HepG2 (cell line): ENCODE data around the gene MMRN1. TPM values are rescaled to one million over a fixed set of nuclear protein-coding genes. Genes with fewer than 3 reads are reported as not detected.
A peak's percentile ranks its signal among the peaks of the same experiment; 100 is the strongest.

Experiments
- ATAC-seq: fragments of 200-7000 bp; cut with Tn5 transposase; 3 replicates; pipeline ENCODE4 v1.9.1; 2020; ENCODE audit warnings: mild to moderate bottlenecking, moderate library complexity
- BruUV-seq: library from RNA; stranded (reverse); fragments of 400-500 nt; replicated peaks from 2 replicates; lab custom pipeline; 2021; lab: Mats Ljungman, UMichigan
- CTCF ChIA-PET: fragments of 300-600 bp; formaldehyde crosslinking; extraction: SDS; loops from one replicate; lab custom pipeline; 2021; ENCODE audit warnings: low total read pairs, inconsistent platforms, low intra/inter-chr PET ratio; lab: Yijun Ruan, JAX
- POLR2A ChIA-PET: fragments of 350-600 bp; sonication (Branson Sonifier 250); formaldehyde crosslinking; loops from one replicate; lab custom pipeline; 2020; ENCODE audit warnings: antibody characterized with exemption, inconsistent platforms; lab: Yijun Ruan, JAX
- DNase-seq: peaks from one replicate; pipeline ENCODE4 v3.0.0-alpha.2; 2015; ENCODE audit warnings: low spot score
- FAIRE-seq: peaks from 3 replicates; lab custom pipeline; 2011; peaks lifted over from hg19 to GRCh38; lab: Jason Lieb, UNC
- H2AFZ ChIP-seq: one replicate; pipeline ENCODE4 v1.6.1; 2011; ENCODE audit warnings: low read length, inconsistent platforms
- H3K27ac ChIP-seq: fragments of 300-600 bp; 3 replicates; pipeline ENCODE4 v1.8.0; 2011; ENCODE audit warnings: mixed run types, mild to moderate bottlenecking, mixed read lengths, low read length, inconsistent platforms; ENCODE audit not compliant: insufficient read depth; ENCODE audit errors: extremely low read length
- H3K27me3 ChIP-seq, 2 experiments: fragments of 200-600 bp in 1 of 2; 2 replicates in 1 of 2; 3 replicates in 1 of 2; pipeline versions ENCODE4 v1.6.0 to v1.8.0; 2011; ENCODE audit warnings: low read length in 2 of 2, mild to moderate bottlenecking in 2 of 2, moderate library complexity in 2 of 2, inconsistent platforms in 1 of 2; ENCODE audit not compliant: insufficient read depth in 2 of 2, control insufficient read depth in 1 of 2
- H3K36me3 ChIP-seq, 2 experiments: fragments of 200-600 bp in 1 of 2; replicated peaks in 1 of 2; 2 replicates in 1 of 2; 3 replicates in 1 of 2; pipeline versions ENCODE4 v1.5.1 to v1.8.0; 2011; ENCODE audit warnings: low read length in 2 of 2, inconsistent platforms in 1 of 2; ENCODE audit not compliant: insufficient read depth in 2 of 2, control insufficient read depth in 1 of 2
- H3K4me1 ChIP-seq: 2 replicates; pipeline ENCODE4 v1.5.1; 2012; ENCODE audit warnings: low read length, inconsistent platforms; ENCODE audit not compliant: insufficient read depth
- H3K4me2 ChIP-seq: 2 replicates; pipeline ENCODE4 v1.6.0; 2011; ENCODE audit warnings: low read depth, low read length, inconsistent platforms
- H3K4me3 ChIP-seq, 3 experiments: fragments of 200-600 bp in 1 of 3; sonication (generic), shearing (Covaris generic) in 1 of 3; replicated peaks in 1 of 3; 2 replicates each; pipeline ENCODE4 v1.5.1; 2011 to 2016; ENCODE audit warnings: low read length in 3 of 3, inconsistent platforms in 2 of 3, low read depth in 2 of 3, mild to moderate bottlenecking in 2 of 3, control low read depth in 1 of 3, mixed read lengths in 1 of 3; ENCODE audit not compliant: insufficient read depth in 1 of 3
- H3K79me2 ChIP-seq: one replicate; pipeline ENCODE4 v1.6.1; 2011; ENCODE audit warnings: low read length, inconsistent platforms; ENCODE audit not compliant: insufficient read depth
- H3K9ac ChIP-seq: 2 replicates; pipeline ENCODE4 v1.6.0; 2011; ENCODE audit warnings: mild to moderate bottlenecking, low read depth, low read length, inconsistent platforms; ENCODE audit not compliant: insufficient read depth
- H3K9me3 ChIP-seq: 2 replicates; pipeline ENCODE4 v1.5.1; 2012; ENCODE audit warnings: mild to moderate bottlenecking, low read length
- H4K20me1 ChIP-seq: 2 replicates; pipeline ENCODE4 v1.6.0; 2011; ENCODE audit warnings: inconsistent platforms, mild to moderate bottlenecking, low read length, moderate library complexity; ENCODE audit not compliant: insufficient read depth
- DR1 ChIP-seq: sonication (generic); formaldehyde crosslinking; IDR thresholded peaks from 2 replicates; pipeline ENCODE4 v1.8.0; 2021; ENCODE audit warnings: mild to moderate bottlenecking, missing genetic modification reagents, inconsistent platforms
- GTF3A ChIP-seq: sonication (generic); formaldehyde crosslinking; conservative IDR thresholded peaks from 2 replicates; pipeline ENCODE4 v1.4.0; 2020; ENCODE audit warnings: mild to moderate bottlenecking, missing genetic modification reagents
- STAG1 ChIP-seq: sonication (generic); formaldehyde crosslinking; IDR thresholded peaks from 2 replicates; pipeline ENCODE4 v1.4.0; 2020; ENCODE audit warnings: missing genetic modification reagents
- ZNF850 ChIP-seq: sonication (generic); formaldehyde crosslinking; conservative IDR thresholded peaks from 2 replicates; pipeline ENCODE4 v1.9.0; 2021; ENCODE audit warnings: mild to moderate bottlenecking, missing genetic modification reagents
- WGBS: methylation state at CpG from one replicate; pipeline ENCODE4 v1.1.6; 2017; ENCODE audit warnings: low lambda C conversion rate; 5-methylcytosine and 5-hydroxymethylcytosine counted together
- in situ Hi-C: cut with HindIII; loops from 2 replicates; pipeline ENCODE4 v1.10.0; 2017; ENCODE audit warnings: low pct_unique_long_range_greater_than_20kb; ENCODE audit not compliant: extremely low pct_ligation_motif_present
- intact Hi-C: fragments of 100-400 bp; cut with micrococcal nuclease; formaldehyde crosslinking; loops from one replicate; pipeline ENCODE4 v1.10.0; 2022; ENCODE audit not compliant: unreplicated experiment
- polyA plus RNA-seq, 8 experiments: library from polyadenylated mRNA; depleted of rRNA in 3 of 8; stranded (reverse) in 7 of 8; unstranded in 1 of 8; fragments of >200 nt; fragmentation: Illumina TruSeq in 4 of 8; extraction: Trizol in 4 of 8; gene quantifications; 2 replicates each; pipeline versions ENCODE4 v1.2.1 to v1.2.3, GENCODE V29; 2011 to 2016; ENCODE audit warnings: low read depth in 4 of 8, missing spikeins in 1 of 8, mixed read lengths in 1 of 8; ENCODE audit not compliant: insufficient read depth in 1 of 8
- total RNA-seq, 5 experiments: library from RNA; depleted of rRNA; stranded (reverse); fragments of >200 nt; fragmentation: Illumina TruSeq; extraction: Trizol; gene quantifications; 2 replicates each; pipeline ENCODE4 v1.2.3, GENCODE V29; 2016; ENCODE audit warnings: low read depth in 1 of 5
- TF ChIP-seq, protein P1 (sequence below): sonication (generic); formaldehyde crosslinking; IDR thresholded peaks from 2 replicates; pipeline ENCODE4 v1.5.0; 2020; ENCODE audit warnings: mild to moderate bottlenecking, missing genetic modification reagents, moderate library complexity

The MMRN1 gene
- total and polyA plus RNA-seq, 2 of the 13 experiments (the other 11 are each of a cell fraction or from before 2014, with no cell fraction given): not detected

DNA sequence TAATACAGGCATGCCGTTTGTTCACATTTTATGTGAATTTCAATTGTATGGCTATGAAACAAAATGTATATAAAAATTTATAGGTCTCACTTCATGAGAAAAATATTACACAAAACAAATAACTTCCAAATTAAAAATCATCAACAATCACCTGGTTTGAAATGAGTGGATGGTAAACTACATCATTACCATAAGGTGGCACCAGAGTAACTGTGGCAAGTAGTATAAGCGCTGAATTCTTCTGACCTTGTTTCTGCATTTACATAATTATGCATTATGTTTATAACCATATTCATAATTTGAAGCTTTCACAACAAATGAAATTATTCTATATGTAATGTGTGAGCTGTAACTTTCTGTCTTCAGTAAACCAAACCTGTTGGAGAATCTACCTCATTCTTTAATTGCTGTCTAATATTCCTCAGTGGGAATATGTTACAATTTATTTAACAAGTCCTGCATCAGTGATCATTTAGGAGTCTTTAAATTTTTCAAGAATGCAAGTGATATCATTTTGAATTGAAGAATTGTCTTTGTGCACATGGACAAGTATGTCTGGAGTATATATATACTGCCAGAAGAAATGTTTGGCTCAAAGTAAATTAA is 55.2 kb downstream of the MMRN1 start:
- H3K9me3 ChIP-seq: no peaks in the 10 kb centered on the region
- H3K27ac ChIP-seq: no peak overlapping the region
- intact Hi-C loops: no loop called here
- in situ Hi-C loops: no loop called here
- no peak for DNase-seq
- H3K4me1 ChIP-seq: no peaks in the 10 kb centered on the region
- no peaks in the 10 kb centered on the region for H3K27me3 ChIP-seq
- BruUV-seq: no TSS peak
- H2AFZ ChIP-seq: no peak overlapping the region
- H3K36me3 ChIP-seq: no peaks in the 10 kb centered on the region
- CTCF ChIA-PET: interaction anchor here (1.0 kb wide), 1 partner anchor 343 kb away, joined by 3 read pairs; no protein-coding TSS in a partner anchor
- H3K9ac ChIP-seq: no peak overlapping the region
- H4K20me1 ChIP-seq: no peaks in the 10 kb centered on the region
- WGBS: 24% methylated on average over 2 of the region's 2 CpGs
- H3K4me3 ChIP-seq: no peak overlapping the region
- H3K79me2 ChIP-seq: no peaks in the 10 kb centered on the region
- ATAC-seq: no peak
- no peak overlapping the region for H3K4me2 ChIP-seq
- no peak for FAIRE-seq
- TF ChIP-seq, protein P1, sequence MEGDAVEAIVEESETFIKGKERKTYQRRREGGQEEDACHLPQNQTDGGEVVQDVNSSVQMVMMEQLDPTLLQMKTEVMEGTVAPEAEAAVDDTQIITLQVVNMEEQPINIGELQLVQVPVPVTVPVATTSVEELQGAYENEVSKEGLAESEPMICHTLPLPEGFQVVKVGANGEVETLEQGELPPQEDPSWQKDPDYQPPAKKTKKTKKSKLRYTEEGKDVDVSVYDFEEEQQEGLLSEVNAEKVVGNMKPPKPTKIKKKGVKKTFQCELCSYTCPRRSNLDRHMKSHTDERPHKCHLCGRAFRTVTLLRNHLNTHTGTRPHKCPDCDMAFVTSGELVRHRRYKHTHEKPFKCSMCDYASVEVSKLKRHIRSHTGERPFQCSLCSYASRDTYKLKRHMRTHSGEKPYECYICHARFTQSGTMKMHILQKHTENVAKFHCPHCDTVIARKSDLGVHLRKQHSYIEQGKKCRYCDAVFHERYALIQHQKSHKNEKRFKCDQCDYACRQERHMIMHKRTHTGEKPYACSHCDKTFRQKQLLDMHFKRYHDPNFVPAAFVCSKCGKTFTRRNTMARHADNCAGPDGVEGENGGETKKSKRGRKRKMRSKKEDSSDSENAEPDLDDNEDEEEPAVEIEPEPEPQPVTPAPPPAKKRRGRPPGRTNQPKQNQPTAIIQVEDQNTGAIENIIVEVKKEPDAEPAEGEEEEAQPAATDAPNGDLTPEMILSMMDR: peak; percentile 17; the same call in 1 of the 2 replicates
- TF ChIP-seq DR1 (CRISPR knock-in tag) (no peak), STAG1 (CRISPR knock-in tag) (peak; percentile 40)
- POLR2A ChIA-PET: no interaction called here

DNA sequence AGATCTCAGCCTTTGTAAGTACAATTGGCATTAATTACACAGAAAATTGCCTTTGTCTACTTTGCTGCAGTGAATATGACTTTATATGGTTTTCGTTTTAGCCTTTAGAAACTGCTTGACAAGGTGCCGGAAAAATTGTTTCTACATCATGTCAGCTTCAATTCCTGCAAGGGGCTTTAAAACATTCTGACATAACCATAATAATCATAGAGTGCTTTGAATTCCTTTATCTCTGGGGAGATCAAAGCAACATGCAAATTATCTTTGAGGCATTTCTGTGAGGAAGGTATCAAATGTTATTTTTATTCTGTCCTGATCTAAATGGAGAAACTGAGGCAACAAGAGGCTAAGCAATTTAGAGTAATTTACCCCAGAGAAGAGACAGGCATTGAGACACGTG is 57.8 kb downstream of the MMRN1 start:
- H4K20me1 ChIP-seq: no peaks in the 10 kb centered on the region
- H3K4me1 ChIP-seq: no peaks in the 10 kb centered on the region
- no peak overlapping the region for H3K27ac ChIP-seq
- no peak for ATAC-seq
- no peak for FAIRE-seq
- ChIA-PET CTCF (no interaction called here), POLR2A (no interaction called here)
- H3K4me3 ChIP-seq: no peak overlapping the region
- H3K4me2 ChIP-seq: no peak overlapping the region
- H3K9ac ChIP-seq: no peak overlapping the region
- no peak for TF ChIP-seq ZNF850 (CRISPR knock-in tag)
- TF ChIP-seq GTF3A (CRISPR knock-in tag): no peak
- H3K27me3 ChIP-seq: no peaks in the 10 kb centered on the region
- 37% methylated on average over 3 of the region's 3 CpGs for WGBS
- H2AFZ ChIP-seq: no peak overlapping the region
- no TSS peak for BruUV-seq
- in situ Hi-C loops: no loop called here
- H3K79me2 ChIP-seq: no peaks in the 10 kb centered on the region
- intact Hi-C loops: no loop called here
- no peaks in the 10 kb centered on the region for H3K36me3 ChIP-seq
- no peak for DNase-seq
- no peaks in the 10 kb centered on the region for H3K9me3 ChIP-seq
